Lower lobe of right lung (tissue), 2 donors: Measurements from ENCODE around the gene SPSB4. TPM values are rescaled to one million over a fixed set of nuclear protein-coding genes. Genes with fewer than 3 reads are reported as not detected.
A peak's percentile ranks its signal among the peaks of the same experiment; 100 is the strongest.
"Not testable (repeated sequence)": the region's sequence is repeated elsewhere in the genome, so short reads cannot be mapped to it uniquely, and the experiment has no call there.

Experiments
- ATAC-seq, 2 donors: fragments of 200-7000 bp; cut with Tn5 transposase; one replicate each; pipeline ENCODE4 v1.9.1; 2020 to 2022; ENCODE audit warnings: mild to moderate bottlenecking in 2 of 2, moderate library complexity in 2 of 2
- DNase-seq: peaks from one replicate; pipeline ENCODE4 v3.0.0-alpha.2; 2020
- H3K27ac ChIP-seq: fragments of 200-600 bp; one replicate; pipeline ENCODE4 v1.8.0; 2022
- H3K27me3 ChIP-seq: fragments of 200-600 bp; one replicate; pipeline ENCODE4 v1.8.0; 2022; ENCODE audit warnings: low read depth
- H3K36me3 ChIP-seq: fragments of 200-600 bp; one replicate; pipeline ENCODE4 v1.8.0; 2022; ENCODE audit warnings: mild to moderate bottlenecking
- H3K4me1 ChIP-seq: fragments of 200-600 bp; one replicate; pipeline ENCODE4 v1.8.0; 2022
- H3K4me3 ChIP-seq: fragments of 200-600 bp; one replicate; pipeline ENCODE4 v1.8.0; 2022; ENCODE audit warnings: mild to moderate bottlenecking
- H3K9me3 ChIP-seq: fragments of 200-600 bp; one replicate; pipeline ENCODE4 v1.8.0; 2022
- intact Hi-C: fragments of 100-400 bp; cut with DNase I; formaldehyde crosslinking; loops from one replicate; pipeline ENCODE4 v1.11.0; 2022
- total RNA-seq: library from RNA; stranded (reverse); fragmentation: NEBNext Ultra II Directional; extraction: Animal tissue kit (Norgen Biotek cat#: 25700); gene quantifications from one replicate; pipeline ENCODE4 v1.2.1, GENCODE V29; 2021
- TF ChIP-seq, protein P1 (sequence below): fragments of 200-600 bp; IDR thresholded peaks from one replicate; pipeline ENCODE4 v1.8.0; 2022; ENCODE audit warnings: antibody characterized with exemption, mild to moderate bottlenecking
- donor health status: DM: no; HTN: yes; CAD: no; lungs with severe emphysema.

Gene SPSB4
- total RNA-seq, 1 donor from 2014 or later: 0.80 TPM

DNA sequence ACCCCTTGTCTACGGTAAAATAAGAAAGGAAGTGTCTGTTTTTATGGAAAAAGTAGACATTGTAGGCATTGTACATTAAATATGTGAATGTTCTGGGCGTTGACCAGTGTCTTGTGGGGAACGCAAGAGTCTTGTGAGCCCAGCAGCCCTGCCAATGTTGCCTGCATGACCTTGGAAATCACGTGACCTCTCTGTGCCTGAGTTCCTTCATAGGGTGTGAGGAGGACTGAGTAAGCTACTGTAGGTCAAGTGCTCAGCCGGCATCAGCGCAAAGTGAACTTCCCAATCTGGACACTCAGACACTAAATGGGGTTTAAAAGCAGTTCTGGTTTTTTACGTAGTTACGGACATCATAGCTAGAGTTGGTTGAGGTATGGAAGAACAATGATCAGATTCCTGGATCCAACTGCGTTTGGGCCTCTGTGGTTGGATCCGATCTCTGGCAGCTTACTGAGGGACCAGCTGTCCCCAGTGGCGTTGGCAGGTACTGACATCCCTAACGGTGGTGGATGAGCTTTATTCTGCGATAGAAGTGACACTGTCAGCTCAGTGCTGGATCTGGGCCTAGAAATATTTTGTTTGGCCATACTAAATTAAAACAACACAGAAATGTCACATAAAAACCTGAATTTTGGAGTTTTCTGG lies 63.8 kb downstream of the SPSB4 start:
- TF ChIP-seq, protein P1, sequence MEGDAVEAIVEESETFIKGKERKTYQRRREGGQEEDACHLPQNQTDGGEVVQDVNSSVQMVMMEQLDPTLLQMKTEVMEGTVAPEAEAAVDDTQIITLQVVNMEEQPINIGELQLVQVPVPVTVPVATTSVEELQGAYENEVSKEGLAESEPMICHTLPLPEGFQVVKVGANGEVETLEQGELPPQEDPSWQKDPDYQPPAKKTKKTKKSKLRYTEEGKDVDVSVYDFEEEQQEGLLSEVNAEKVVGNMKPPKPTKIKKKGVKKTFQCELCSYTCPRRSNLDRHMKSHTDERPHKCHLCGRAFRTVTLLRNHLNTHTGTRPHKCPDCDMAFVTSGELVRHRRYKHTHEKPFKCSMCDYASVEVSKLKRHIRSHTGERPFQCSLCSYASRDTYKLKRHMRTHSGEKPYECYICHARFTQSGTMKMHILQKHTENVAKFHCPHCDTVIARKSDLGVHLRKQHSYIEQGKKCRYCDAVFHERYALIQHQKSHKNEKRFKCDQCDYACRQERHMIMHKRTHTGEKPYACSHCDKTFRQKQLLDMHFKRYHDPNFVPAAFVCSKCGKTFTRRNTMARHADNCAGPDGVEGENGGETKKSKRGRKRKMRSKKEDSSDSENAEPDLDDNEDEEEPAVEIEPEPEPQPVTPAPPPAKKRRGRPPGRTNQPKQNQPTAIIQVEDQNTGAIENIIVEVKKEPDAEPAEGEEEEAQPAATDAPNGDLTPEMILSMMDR: peak; percentile 17
- peak in 1 of 2 donors; percentile 38 for ATAC-seq
- H3K27me3 ChIP-seq: no peaks in the 10 kb centered on the region

DNA sequence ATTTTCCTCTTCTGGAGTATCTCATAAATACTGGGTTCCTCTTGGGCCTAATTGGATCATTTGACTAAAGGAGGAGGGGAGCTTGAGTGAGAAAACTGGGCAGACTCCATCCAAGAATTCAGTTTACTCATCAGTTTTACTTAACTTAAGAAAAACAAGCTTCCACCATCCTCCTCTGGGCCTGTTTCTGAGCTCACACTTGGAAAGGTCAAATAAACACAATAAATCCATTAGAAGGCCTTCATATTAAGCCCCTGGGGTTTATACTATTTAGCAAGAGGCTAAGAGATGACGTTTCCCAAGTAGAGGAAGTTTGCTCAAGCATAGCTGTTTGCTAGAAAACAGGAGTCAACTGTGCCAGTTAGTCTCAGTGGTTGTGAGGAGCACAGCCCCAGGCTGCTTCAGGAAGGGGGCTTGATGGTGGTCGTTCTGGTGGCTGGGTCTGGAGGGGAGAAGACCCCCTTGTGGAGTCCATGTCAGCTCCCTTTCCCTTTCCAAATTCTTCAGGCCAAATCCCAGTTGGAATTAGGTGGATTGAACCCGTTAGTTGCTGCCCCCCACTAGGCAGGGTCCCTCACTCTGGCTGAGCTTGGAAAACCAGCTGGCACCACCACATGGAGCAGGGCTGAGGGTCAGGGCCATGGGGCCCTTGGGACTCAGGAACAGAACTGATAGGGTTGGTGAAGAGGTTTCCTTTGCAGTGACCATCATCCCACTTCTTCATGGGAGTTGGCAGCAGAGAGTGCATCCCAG lies 64.8 kb downstream of the SPSB4 start:
- Histone ChIP-seq H3K4me3 (no peak overlapping the region), H3K4me1 (no peaks in the 10 kb centered on the region), H3K27ac (peak overlapping the region; percentile 47), H3K9me3 (no peaks in the 10 kb centered on the region), H3K36me3 (no peaks in the 10 kb centered on the region), H3K27me3 (no peaks in the 10 kb centered on the region)
- ATAC-seq: peak; percentile 64 to 75
- no peak for DNase-seq
- TF ChIP-seq, protein P1: no peak
- intact Hi-C loops: no loop called here

More for the DNA sequence above, 63.8 kb downstream of the SPSB4 start:
- intact Hi-C loops: no loop called here
- H3K4me3 ChIP-seq: no peak overlapping the region
- no peaks in the 10 kb centered on the region for H3K4me1 ChIP-seq
- no peaks in the 10 kb centered on the region for H3K36me3 ChIP-seq
- H3K27ac ChIP-seq: no peak overlapping the region
- DNase-seq: no peak
- no peaks in the 10 kb centered on the region for H3K9me3 ChIP-seq

DNA sequence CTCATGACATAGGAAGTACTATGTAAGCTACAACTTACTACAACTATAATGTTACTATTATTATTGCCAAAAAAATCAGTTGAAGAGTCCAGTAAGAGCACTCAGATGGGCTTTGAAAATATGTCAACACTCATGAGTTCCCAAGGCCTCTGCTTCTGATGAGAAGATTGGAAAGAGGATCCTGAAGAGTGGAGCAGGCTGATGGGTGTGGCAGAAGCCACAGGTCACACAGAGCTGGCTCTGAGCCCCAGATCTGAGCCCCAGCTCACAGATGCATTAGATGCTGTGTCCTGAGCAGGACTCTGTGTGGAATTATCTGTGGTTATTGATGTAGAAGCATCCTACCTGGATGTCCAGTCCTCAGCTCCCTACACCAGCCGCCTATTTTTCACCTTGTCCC lies 65.6 kb downstream of the SPSB4 start:
- no peaks in the 10 kb centered on the region for H3K36me3 ChIP-seq
- TF ChIP-seq, protein P1: no peak
- no peaks in the 10 kb centered on the region for H3K27me3 ChIP-seq
- ATAC-seq (peak in 1 of 2 donors; percentile 34), DNase-seq (no peak)
- no peak overlapping the region for H3K27ac ChIP-seq
- intact Hi-C loops: no loop called here
- H3K4me3 ChIP-seq: no peak overlapping the region
- no peaks in the 10 kb centered on the region for H3K9me3 ChIP-seq
- no peaks in the 10 kb centered on the region for H3K4me1 ChIP-seq

DNA sequence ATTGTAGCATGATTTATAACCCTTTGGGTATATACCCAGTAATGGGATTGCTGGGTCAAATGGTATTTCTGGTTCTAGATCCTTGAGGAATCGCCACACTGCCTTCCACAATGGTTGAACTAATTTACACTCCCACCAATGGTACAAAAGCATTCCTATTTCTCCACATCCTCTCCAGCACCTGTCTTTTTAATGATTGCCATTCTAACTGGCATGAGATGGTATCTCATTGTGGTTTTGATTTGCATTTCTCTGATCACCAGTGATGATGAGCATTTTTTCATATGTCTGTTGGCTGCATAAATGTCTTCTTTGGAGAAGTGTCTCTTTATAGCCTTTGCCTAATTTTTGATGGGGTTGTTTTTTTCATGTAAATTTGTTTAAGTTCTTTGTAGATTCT lies 66.8 kb downstream of the SPSB4 start:
- DNase-seq, H3K4me3 ChIP-seq, H3K27ac ChIP-seq, H3K4me1 ChIP-seq, H3K27me3 ChIP-seq, intact Hi-C loops, H3K9me3 ChIP-seq, H3K36me3 ChIP-seq, ATAC-seq: not testable (repeated sequence)

DNA sequence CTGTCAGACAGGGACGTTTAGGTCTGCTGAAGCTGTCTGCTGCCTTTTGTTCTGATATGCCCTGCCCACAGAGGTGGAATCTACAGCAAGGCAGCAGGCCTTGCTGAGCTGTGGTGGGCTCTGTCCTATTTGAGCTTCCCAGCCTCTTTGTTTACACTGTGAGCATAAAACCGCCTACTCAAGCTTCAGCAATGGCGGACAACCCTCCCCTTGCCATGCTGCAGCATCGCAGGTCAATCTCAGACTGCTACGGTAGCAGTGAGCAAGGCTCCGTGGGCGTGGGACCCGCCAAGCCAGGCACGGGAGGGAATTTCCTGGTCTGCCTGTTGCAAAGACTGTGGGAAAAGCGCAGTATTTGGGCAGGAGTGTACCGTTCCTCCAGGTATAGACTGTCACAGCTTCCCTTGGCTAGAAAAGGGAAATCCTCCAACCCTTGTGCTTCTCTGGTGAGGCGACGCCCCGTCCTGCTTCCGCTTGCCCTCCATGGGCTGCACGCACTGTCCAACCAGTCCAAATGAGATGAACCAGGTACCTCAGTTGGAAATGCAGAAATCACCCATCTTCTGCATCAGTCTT lies 71.4 kb downstream of the SPSB4 start:
- no peak for ATAC-seq
- Histone ChIP-seq H3K4me3 (no peak overlapping the region), H3K9me3 (no peaks in the 10 kb centered on the region), H3K27ac (no peak overlapping the region), H3K36me3 (no peaks in the 10 kb centered on the region), H3K4me1 (no peaks in the 10 kb centered on the region), H3K27me3 (no peaks in the 10 kb centered on the region)
- intact Hi-C loops: no loop called here
- no peak for DNase-seq
- TF ChIP-seq, protein P1: no peak
